Osteoblast (primary cell): Measurements from ENCODE around the gene DAB2IP. TPM values are rescaled to one million over a fixed set of nuclear protein-coding genes. Genes with fewer than 3 reads are reported as not detected.
A peak's percentile ranks its signal among the peaks of the same experiment; 100 is the strongest.

Experiments used
- DNase-seq: peaks from one replicate; pipeline ENCODE4 v3.0.0; 2011; ENCODE audit warnings: low spot score, mixed read lengths; ENCODE audit not compliant: insufficient read length; ENCODE audit errors: missing footprints
- H2AFZ ChIP-seq: 2 replicates; pipeline ENCODE4 v1.6.0; 2011; ENCODE audit warnings: mild to moderate bottlenecking, low read length
- H3K27ac ChIP-seq: 2 replicates; pipeline ENCODE4 v1.5.1; 2011; ENCODE audit warnings: mild to moderate bottlenecking, low read depth, low read length, moderate library complexity
- H3K27me3 ChIP-seq: 2 replicates; pipeline ENCODE4 v1.6.0; 2012; ENCODE audit warnings: mild to moderate bottlenecking, control low read depth, inconsistent platforms, low read length, moderate library complexity; ENCODE audit not compliant: insufficient read depth
- H3K36me3 ChIP-seq: 2 replicates; pipeline ENCODE4 v1.5.1; 2011; ENCODE audit warnings: mild to moderate bottlenecking, low read length, control low read depth, moderate library complexity; ENCODE audit not compliant: insufficient read depth
- H3K4me1 ChIP-seq: 2 replicates; pipeline ENCODE4 v1.5.1; 2011; ENCODE audit warnings: mild to moderate bottlenecking, low read length, control low read depth, moderate library complexity; ENCODE audit not compliant: insufficient read depth
- H3K4me2 ChIP-seq: 2 replicates; pipeline ENCODE4 v1.6.0; 2011; ENCODE audit warnings: mild to moderate bottlenecking, low read length; ENCODE audit not compliant: insufficient read depth
- H3K4me3 ChIP-seq: fragments of 200-600 bp; sonication (generic); 3 replicates; pipeline ENCODE4 v1.5.1; 2012; ENCODE audit warnings: mild to moderate bottlenecking, low read length, inconsistent platforms; ENCODE audit not compliant: insufficient read depth
- H3K79me2 ChIP-seq: 2 replicates; pipeline ENCODE4 v1.6.0; 2012; ENCODE audit warnings: mild to moderate bottlenecking, low read length, control low read depth, inconsistent platforms; ENCODE audit not compliant: insufficient read depth
- H3K9me3 ChIP-seq: 2 replicates; pipeline ENCODE4 v1.5.1; 2011; ENCODE audit warnings: low read depth, low read length, control low read depth
- H4K20me1 ChIP-seq: 2 replicates; pipeline ENCODE4 v1.6.0; 2012; ENCODE audit warnings: mild to moderate bottlenecking, low read length, control low read depth; ENCODE audit not compliant: insufficient read depth
- CTCF ChIP-seq: IDR thresholded peaks from 2 replicates; pipeline ENCODE4 v1.5.1; 2011; ENCODE audit warnings: mild to moderate bottlenecking, low read depth, low read length, moderate library complexity; ENCODE audit errors: extremely low read depth
- total RNA-seq: library from RNA; depleted of rRNA; stranded (reverse); fragments of >200 nt; gene quantifications from 2 replicates; pipeline ENCODE4 v1.2.3, GENCODE V29; 2012

Gene DAB2IP
- total RNA-seq, 1 donor = 60.8 TPM

GRCh38 chr9:121619545-121620324 lies 31.7 kb upstream of the DAB2IP start:
- Histone ChIP-seq H3K4me3 (no peak overlapping the region), H3K4me1 (no peaks in the 10 kb centered on the region), H3K27me3 (peaks cover 19% of the 10 kb centered on the region), H3K36me3 (no peaks in the 10 kb centered on the region), H3K4me2 (no peak overlapping the region), H3K79me2 (no peaks in the 10 kb centered on the region), H4K20me1 (no peaks in the 10 kb centered on the region), H3K27ac (no peak overlapping the region), H3K9me3 (no peaks in the 10 kb centered on the region), H2AFZ (no peak overlapping the region)
- DNase-seq = no peak
- no peak for TF ChIP-seq CTCF

GRCh38 chr9:121620325-121620673 lies 31.1 kb upstream of the DAB2IP start:
- Histone ChIP-seq H3K27me3 (peaks cover 17% of the 10 kb centered on the region), H4K20me1 (no peaks in the 10 kb centered on the region), H3K4me3 (no peak overlapping the region), H2AFZ (no peak overlapping the region), H3K9me3 (no peaks in the 10 kb centered on the region), H3K4me1 (no peaks in the 10 kb centered on the region), H3K27ac (no peak overlapping the region), H3K36me3 (no peaks in the 10 kb centered on the region), H3K79me2 (no peaks in the 10 kb centered on the region), H3K4me2 (no peak overlapping the region)
- TF ChIP-seq CTCF = no peak
- DNase-seq = peak; percentile 47

GRCh38 chr9:121620777-121621449 lies 30.5 kb upstream of the DAB2IP start:
- no peak overlapping the region for H3K4me3 ChIP-seq
- no peak overlapping the region for H3K4me2 ChIP-seq
- H3K9me3 ChIP-seq = no peaks in the 10 kb centered on the region
- no peaks in the 10 kb centered on the region for H3K79me2 ChIP-seq
- H3K27me3 ChIP-seq = peaks cover 15% of the 10 kb centered on the region
- no peak overlapping the region for H3K27ac ChIP-seq
- DNase-seq = peak; percentile 88
- no peak overlapping the region for H2AFZ ChIP-seq
- H4K20me1 ChIP-seq = no peaks in the 10 kb centered on the region
- H3K4me1 ChIP-seq = no peaks in the 10 kb centered on the region
- peak; percentile 45 for TF ChIP-seq CTCF
- H3K36me3 ChIP-seq = no peaks in the 10 kb centered on the region
